Dedifferentiated amniotic fluid mesenchymal stem cell (primary cell): ENCODE measurements around the gene MTERF2.
"Not testable (repeated sequence)": the region's sequence is repeated elsewhere in the genome, so short reads cannot be mapped to it uniquely, and the experiment has no call there.

Experiments
- DNase-seq: peaks from one replicate; pipeline ENCODE4 v3.0.0-alpha.2; 2016; ENCODE audit errors: extremely low spot score

Gene MTERF2, protein sequence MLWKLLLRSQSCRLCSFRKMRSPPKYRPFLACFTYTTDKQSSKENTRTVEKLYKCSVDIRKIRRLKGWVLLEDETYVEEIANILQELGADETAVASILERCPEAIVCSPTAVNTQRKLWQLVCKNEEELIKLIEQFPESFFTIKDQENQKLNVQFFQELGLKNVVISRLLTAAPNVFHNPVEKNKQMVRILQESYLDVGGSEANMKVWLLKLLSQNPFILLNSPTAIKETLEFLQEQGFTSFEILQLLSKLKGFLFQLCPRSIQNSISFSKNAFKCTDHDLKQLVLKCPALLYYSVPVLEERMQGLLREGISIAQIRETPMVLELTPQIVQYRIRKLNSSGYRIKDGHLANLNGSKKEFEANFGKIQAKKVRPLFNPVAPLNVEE

GRCh38 chr12:106986625-106987389 is at the start of gene MTERF2:
TSS of gene MTERF2 (minus strand) at chr12:106987146. CDS start at chr12:106978714, 8,432 bp downstream.
- peak; percentile 95 for DNase-seq

DNA sequence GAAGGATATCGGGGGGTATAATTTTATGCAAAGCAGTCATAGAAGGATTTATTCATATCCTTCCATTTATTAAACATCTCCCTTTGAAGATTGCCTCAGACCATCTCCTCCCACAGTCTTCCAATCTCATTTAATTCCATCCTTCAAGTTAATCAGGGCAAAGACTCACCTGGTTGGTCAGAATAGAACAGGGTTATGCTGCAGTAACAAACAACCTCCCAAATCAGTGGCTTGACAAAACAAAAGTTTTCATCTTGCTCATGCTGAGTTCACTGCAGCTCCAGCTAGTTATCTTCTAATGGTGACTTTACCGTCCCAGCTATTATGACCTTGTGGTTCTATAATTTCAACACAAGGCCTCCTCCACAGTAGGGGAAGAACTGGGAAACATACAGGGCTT is 48.8 kb upstream of the MTERF2 start:
- DNase-seq, result no peak

DNA sequence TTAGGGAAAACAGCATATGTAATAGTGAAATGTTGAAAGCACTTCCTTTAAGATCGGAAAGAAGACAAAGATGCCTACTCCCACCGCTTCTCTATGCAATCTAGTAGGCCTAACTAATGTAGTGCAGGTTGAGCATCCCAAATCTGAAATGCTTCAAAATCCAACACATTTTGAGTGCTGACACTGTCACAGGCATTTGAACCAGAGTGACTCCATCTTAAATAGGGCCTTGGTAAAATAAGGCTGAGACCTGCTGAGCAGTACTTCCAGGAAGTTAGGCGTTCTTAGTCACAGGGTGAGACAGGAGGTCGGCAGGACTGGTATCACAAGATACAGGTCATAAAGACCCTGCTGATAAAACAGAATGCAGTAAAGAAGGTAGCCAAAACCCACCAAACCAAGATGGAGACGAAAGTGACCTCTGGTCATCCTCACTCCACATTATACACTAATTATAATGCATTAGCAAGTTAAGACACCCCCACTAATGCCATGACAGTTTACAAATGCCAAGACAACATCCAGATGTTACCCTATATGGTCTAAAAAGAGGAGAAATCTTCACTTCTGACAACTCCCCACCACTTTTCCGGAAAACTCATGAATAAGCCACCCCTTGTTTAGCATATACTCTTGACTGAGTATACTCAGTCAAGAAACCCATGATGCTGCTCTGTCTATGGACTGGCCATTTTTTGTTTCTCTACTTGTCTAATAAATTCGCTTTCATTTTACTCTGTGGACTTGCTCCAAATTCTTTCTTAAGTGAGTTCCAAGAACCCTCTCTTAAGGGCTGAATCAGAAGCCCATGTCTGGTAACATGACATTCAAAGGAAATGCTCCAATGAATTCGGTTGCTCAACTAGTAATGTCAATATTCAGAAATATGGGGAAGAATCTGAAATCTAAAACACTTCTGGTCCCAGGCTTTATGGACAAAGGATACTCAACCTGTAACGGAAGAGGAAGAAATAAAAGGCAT is 47.1 kb upstream of the MTERF2 start:
- no peak for DNase-seq

GRCh38 chr12:107032266-107032665 is 45.3 kb upstream of the MTERF2 start:
- no peak for DNase-seq

- DNase-seq, result no peak
Observed at GRCh38 chr12:107031061-107031460, 44.1 kb upstream of the MTERF2 start.

GRCh38 chr12:107029081-107029480 is 42.1 kb upstream of the MTERF2 start:
- DNase-seq, result no peak

DNA sequence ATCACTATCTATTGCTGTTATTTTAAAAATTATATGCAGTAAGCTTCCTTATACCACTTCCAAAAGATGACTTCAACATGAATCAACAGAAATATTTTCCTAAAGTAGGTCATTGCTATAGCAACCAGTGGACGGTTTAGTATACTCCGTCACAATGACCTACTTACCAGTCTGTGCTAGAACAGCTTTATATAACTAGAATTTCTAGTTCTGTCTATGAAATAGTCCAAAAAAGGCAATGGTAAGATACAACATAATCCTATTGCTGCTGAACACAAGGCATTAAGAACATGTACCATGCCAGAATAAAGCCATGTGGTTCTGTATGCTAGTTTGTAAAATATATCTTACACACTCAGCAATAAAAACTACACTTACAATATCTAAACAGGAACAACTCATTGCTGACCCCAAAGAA is 40.7 kb upstream of the MTERF2 start:
- DNase-seq, result peak; percentile 98

GRCh38 chr12:107026806-107027635 is 40.1 kb upstream of the MTERF2 start:
- DNase-seq, result no peak

GRCh38 chr12:107026356-107026755 is 39.4 kb upstream of the MTERF2 start:
- not testable (repeated sequence) for DNase-seq

- DNase-seq, result no peak
Observed at GRCh38 chr12:107025671-107026070, 38.7 kb upstream of the MTERF2 start.

- no peak for DNase-seq
Observed at GRCh38 chr12:107019546-107019945, 32.6 kb upstream of the MTERF2 start.

DNA sequence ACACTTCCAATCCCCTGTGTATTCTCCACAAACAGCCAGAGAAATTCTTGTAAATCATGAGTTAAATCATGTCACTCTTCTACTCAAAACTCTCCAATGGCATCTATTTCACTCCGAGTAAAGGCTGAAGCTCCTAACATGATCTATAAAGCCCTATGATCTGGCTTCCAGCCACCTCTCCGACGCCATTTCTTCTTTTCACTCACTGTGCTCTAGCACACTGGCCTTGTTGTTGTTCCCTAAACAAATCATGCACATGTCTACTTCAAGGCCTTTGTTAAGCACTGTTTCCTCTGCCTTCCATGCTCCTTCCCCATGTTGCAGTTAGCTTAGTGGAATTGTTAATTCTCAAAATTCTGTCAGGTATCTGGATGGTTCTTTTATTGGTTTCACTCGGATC is 30.1 kb upstream of the MTERF2 start:
- DNase-seq, result no peak

DNA sequence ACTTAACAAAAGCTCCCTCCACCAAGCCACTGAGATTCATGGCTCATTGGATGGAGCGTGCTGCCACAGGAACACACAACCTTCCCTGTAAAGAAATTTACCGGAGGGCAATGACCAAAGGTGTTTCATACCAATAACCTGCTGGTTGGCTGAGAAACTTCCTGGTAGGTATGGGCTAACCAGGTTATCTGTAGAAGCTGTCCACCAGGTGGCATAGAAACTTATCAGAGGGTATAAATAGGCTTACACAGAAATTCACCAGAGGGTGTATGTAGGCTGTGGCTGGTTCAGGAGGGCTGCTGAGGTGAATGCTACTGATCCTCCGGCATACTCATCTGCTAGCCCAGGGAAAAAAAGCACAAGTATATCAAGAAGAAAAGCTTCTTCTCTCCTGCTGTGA is 27.1 kb upstream of the MTERF2 start:
- DNase-seq, result no peak

- no peak for DNase-seq
Observed at GRCh38 chr12:107012736-107013425, 25.9 kb upstream of the MTERF2 start.

DNA sequence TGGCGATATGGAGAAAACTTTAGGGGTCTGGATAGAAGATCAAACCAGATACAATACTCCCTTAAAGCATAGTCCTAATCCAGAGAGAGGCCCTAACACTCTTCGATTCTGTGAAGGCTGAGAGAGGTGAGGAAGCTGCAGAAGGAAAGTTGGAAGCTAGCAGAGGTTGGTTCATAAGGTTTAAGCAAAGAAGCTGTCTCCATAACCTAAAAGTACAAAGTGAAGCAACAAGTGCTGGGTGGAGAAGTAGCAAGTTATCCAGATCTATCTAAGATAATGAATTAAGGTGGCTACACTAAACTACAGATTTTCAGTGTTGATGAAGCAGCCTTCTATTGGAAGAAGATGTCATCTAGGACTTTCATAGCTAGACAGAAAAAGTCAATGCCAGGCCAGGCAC is 24.6 kb upstream of the MTERF2 start:
- DNase-seq, result no peak

GRCh38 chr12:107007411-107007810 is 20.5 kb upstream of the MTERF2 start:
- DNase-seq, result no peak

DNA sequence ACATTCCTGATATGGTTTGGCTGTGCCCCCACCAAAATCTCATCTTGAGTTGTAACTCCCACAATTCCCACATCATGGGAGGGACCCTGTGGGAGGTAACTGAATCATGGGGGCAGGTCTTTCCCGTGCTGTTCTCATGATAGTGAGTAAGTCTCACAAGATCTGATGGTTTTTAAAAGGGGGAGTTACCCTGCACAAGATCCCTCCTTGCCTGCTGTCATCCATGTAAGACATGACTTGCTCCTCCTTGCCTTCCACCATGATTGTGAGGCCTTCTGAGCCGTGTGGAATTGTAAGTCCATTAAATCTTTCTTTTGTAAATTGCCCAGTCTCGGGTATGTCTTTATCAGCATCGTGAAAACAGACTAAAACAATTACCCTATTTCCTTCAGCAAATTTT is 15.7 kb upstream of the MTERF2 start:
- DNase-seq, result not testable (repeated sequence)

DNA sequence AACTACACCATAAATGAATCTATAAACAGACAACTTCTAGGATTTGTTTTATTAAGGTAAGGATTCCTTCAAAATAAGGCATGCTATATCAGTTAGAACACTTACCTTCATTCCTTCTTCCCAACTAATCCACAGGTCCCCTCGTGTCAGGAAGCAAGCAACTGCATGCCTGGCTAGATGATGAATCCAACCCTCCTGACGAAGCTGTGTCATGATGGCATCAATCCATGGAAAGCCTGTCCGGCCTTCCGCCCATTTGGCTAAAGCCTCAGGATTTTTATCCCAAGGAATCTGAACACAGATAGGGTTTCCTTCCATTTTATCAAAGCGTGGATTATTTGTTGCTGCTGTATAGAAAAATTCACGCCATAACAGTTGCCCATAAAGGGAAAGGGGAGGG is 12.5 kb upstream of the MTERF2 start:
- DNase-seq, result no peak

- no peak for DNase-seq
Observed at GRCh38 chr12:106997916-106998315, 11.0 kb upstream of the MTERF2 start.

- DNase-seq, result not testable (repeated sequence)
Observed at GRCh38 chr12:106996102-106996501, 9.2 kb upstream of the MTERF2 start.
